NCI-H146 treated with DMSO at 0.1 percent for 48 hours (cell line): ENCODE data around the gene ICAM5.

Source experiments
- DNase-seq: peaks from one replicate; lab custom pipeline; 2025; ENCODE audit not compliant: unreplicated experiment; lab: John Stamatoyannopoulos, UW

Gene ICAM5

DNA sequence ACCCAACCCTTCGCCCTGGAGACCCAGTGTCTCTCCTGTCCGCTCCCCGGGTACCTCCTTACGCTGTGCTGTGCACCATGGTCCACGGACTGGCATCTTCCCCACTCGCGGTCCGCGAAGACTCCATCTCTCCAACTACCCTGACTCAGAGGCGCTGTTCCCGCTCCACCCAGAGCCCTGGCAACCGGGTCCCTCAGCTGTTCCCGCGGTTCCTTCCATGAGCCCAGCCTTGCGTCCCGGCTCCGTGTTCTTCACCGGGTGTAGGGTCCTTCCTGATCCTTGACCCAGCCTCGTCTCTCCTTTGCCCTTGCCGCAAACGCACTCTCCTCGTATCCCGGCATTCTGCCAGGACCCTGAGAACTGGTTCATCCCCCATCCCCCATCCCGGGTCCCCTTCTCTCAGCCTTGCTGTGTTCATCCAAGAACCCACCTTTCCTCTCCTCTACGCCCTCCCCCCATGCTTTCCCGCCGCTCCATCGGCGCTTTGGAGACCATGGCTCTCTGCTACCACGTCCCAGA is 664 bp downstream of the ICAM5 start:
- no peak for DNase-seq

DNA sequence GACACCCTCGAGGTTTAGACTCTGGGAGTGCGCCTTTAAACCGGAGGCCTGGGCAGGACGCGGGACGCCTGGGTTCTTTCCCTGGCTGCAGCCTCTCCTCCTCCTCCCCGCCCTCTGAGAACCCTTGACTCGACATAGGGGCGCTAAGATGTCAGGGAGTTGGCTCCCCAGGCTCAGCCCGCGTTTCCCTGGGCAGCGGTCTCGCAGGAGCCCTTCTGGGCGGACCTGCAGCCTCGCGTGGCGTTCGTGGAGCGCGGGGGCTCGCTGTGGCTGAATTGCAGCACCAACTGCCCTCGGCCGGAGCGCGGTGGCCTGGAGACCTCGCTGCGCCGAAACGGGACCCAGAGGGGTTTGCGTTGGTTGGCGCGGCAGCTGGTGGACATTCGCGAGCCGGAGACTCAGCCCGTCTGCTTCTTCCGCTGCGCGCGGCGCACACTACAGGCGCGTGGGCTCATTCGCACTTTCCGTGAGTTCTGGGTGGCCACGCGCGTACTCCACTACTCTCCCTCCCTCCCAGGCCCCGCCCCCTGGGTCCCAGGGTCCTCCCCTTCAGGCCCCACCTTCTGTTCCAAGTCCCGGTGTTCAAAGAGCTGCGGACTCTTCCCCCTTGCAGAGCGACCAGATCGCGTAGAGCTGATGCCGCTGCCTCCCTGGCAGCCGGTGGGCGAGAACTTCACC is 1.3 kb downstream of the ICAM5 start:
- DNase-seq: peak; percentile 25

GRCh38 chr19:10291554-10292205 is 1.9 kb downstream of the ICAM5 start:
- no peak for DNase-seq

DNA sequence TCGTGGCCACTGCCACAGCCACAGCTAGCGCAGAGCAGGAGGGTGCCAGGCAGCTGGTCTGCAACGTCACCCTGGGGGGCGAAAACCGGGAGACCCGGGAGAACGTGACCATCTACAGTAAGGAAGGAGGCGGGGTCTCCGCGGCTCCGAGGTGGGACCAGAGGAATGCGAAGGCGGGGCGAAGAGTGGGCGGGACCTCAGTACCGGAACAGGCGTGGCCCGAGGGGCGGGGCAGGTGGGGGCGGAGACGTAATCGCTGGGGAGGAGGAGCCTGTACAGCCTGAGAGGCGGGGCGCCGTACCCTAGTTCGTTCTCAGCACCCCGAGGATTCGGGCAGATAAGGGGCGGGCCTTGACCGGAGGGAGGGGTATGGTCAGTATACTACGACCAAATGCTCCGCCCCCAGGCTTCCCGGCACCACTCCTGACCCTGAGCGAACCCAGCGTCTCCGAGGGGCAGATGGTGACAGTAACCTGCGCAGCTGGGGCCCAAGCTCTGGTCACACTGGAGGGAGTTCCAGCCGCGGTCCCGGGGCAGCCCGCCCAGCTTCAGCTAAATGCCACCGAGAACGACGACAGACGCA is 2.5 kb downstream of the ICAM5 start:
- DNase-seq: peak; percentile 73

DNA sequence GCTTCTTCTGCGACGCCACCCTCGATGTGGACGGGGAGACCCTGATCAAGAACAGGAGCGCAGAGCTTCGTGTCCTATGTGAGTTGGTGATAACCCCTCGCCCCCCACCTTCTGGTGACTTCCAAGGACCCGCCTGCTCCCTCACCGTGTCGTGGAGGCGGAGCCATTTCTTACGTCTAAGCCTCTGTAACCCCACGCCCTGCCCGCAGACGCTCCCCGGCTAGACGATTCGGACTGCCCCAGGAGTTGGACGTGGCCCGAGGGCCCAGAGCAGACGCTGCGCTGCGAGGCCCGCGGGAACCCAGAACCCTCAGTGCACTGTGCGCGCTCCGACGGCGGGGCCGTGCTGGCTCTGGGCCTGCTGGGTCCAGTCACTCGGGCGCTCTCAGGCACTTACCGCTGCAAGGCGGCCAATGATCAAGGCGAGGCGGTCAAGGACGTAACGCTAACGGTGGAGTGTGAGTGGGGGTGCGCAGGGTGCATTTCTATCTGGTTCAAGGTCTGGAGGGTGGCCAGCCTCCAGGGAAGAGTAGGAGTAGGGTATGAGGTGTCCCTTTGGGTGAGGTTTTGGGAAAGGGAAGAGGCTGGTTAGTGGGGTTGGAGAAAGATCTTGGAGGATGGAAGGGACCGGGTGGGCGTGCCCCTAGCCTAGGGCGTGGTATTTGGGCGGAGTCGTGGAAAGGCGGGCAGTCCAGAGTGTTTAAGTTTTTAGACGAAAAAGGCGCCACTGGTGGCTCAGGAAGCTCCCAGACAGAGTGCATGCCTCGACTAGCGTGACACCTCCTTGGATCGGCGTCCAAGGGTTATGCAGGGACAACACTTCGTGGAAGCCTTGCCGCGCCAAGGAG is 3.3 kb downstream of the ICAM5 start:
- no peak for DNase-seq

GRCh38 chr19:10293637-10294367 is 4.0 kb downstream of the ICAM5 start:
- no peak for DNase-seq

DNA sequence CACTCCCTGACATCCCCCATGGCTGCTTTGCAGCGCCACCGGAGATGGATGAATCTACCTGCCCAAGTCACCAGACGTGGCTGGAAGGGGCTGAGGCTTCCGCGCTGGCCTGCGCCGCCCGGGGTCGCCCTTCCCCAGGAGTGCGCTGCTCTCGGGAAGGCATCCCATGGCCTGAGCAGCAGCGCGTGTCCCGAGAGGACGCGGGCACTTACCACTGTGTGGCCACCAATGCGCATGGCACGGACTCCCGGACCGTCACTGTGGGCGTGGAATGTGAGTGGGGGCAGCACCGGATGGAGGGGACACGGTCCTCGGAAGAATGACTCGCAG is 4.6 kb downstream of the ICAM5 start:
- DNase-seq: no peak

DNA sequence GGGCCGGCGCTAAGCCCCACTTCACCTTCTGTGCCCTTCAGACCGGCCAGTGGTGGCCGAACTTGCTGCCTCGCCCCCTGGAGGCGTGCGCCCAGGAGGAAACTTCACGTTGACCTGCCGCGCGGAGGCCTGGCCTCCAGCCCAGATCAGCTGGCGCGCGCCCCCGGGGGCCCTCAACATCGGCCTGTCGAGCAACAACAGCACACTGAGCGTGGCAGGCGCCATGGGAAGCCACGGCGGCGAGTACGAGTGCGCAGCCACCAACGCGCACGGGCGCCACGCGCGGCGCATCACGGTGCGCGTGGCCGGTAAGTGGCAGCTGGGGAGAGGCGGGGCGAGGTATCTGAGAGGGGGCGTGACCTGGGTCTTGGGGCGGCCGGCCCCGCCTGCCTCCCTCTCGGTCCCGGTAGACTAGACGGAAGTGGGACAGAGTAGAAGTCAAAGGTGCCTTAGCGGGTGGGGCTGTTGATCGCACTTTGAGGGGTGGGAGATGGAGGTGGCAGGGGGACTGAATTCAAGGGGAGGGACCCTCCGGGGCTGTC is 5.6 kb downstream of the ICAM5 start:
- no peak for DNase-seq

DNA sequence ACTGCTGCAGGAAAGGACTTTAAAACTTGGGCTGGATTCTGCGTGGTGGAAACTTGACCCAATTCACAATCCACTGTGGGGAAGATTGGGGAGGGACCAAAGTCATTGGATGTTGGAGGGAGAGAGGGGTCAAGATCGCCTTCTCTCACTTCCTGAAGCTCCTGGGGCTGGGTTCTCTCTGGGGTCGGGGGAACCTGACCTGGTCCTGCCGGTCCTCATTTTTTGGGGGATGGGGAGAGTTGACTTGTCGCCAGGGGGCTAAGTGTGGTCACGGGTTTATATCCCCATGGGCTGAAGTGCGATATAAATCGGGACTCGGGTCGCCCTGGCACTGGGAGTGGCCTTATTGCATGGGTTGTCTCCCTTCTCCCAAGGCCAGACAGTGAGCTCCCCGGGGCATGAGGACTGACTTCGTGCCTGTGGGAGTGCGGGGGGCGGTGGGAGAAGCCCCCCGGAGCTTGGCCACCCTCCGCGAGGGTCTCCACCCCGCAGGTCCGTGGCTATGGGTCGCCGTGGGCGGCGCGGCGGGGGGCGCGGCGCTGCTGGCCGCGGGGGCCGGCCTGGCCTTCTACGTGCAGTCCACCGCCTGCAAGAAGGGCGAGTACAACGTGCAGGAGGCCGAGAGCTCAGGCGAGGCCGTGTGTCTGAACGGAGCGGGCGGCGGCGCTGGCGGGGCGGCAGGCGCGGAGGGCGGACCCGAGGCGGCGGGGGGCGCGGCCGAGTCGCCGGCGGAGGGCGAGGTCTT is 6.3 kb downstream of the ICAM5 start:
- no peak for DNase-seq

DNA sequence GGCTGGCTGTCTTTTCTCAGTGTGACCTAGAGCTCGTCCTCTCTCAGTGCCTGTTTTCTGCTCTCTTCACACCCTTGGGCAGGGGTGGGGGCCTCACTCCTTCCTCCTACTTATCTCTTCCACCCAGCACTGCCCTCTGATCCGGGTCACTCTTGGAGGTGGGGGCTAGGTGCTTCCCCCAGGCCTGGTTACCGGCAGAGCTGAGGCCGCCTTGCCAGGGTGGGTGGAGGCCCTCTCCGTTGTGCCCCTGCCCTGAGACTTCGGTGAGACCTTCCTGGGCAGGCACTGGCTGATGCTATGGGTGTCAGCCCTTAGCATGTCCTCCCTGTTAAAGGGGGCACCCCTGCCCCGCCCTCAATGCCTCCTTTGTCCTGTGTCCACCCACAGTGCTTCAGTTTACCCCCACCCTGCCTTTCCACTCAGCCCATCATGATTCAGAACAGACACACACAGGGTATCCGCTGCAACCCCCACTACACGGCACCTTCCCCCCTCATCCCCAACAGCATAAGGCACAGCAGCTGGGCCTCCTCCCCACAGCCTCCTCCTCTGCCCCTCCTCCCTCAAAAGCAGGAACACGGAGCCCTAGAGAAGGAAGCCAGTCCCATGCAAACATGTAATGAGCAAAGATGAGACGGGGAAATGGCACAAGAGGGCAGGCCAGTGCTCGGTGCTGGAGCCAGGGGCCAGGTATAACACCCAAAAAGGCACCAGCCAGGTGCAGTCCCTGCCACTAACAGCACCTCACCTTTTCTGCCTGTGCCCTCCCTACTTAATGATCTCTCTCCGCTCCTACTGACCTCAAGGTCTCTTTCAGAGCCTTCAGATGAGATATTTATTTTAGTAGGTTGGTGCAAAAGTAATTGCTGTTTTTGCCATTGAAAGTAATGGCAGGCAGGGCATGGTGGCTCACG is 10.1 kb downstream of the ICAM5 start:
- no peak for DNase-seq

DNA sequence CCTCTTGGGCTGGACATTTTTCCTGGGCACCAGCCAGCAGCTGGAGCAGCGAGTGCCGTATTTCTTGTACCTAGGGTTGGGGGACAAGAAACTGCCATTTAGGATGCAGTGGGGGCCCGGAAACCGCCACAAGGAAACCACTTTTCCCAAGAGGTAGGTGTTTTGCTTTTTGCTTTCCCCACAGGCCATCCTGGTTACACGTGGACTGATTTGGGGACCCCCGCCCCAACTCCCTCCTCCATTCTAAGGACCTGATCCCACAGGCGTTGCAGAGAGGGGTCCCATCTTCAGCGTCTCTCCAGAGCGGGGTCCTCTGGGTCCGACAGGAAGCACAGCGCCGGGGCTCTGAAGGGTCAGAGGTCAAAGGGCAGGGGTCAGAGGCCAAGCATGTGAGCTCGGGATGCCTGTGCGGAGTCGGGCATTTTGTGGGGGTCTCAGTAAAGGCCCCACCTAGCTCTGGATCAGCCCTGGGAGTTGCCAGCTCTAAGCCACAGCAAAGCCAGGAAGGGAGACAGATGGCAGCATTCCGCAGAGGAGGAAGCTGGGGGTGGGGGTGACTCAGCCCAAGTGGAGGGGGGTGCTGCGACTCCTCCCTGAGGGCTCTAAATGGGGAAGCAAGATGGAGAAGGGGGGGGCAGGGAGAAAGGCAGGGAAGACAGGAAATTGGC is 15.5 kb downstream of the ICAM5 start:
- DNase-seq: no peak

DNA sequence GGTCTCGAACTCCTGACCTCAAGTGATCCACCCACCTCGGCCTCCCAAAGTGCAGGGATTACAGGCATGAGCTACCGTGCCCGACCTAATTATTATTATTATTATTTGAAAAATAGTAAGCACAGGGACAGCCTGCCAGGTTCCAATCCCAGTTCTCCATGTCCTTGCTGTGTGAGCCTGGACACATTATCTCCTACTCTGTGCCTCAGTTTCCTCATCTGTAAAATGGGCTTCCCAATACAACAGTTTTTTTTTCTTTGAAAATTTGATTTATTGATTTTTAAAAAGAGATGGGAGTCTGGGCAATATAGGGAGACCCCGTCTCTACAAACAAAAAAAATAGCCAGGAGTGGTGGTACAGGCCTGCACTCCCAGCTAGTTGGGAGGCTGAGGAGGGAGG is 16.6 kb downstream of the ICAM5 start:
- DNase-seq: no peak

GRCh38 chr19:10309423-10309822 is 19.7 kb downstream of the ICAM5 start, which contains the start of gene ZGLP1:
Gene ZGLP1, minus strand, starts transcription at chr19:10309815.
- no peak for DNase-seq

GRCh38 chr19:10315335-10316214 is 25.8 kb downstream of the ICAM5 start, which contains the start of gene FDX2:
Gene FDX2, minus strand, starts transcription at chr19:10316015. Its CDS starts 19 bp downstream, at chr19:10315996.
- peak; percentile 93 for DNase-seq

DNA sequence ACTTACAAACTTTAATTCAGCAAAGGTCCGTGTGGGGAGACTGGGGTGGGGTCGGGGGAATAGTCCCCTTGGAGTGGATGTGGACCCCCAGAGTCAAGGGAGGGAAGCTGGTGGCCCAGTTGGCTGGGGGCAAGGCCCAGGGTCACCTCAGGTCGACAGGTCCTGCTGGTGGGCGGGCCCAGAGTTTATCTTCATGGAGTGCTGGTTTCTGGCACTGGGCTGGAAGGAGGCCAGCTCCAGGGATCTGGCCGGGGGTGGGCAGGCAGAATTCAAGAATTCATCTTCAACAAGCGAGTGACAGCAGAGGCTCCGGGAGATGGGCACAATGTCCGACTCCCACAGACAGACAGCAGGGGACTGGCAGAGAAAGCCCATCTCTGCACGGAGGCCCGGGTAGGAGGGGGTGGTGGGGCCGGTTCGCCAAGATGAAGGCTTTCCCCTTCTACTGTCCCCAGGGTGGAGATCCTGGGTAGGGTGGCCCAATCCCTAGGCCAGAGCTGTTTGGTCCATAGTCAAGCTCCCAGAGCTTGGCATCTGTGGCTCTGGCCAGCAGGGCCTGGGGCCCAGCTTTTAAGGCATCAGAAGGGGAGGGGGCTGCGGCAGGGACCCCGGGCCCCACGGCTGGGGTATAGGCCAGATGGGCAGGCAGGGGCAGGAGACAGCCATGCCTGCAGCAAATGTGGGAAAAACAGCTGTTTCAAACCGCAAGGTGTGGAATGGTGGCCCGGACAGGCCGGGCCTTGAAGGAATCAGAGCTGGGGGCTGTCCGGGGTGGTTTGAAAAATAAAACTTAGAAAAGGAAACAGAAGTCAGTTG is 26.7 kb downstream of the ICAM5 start:
- DNase-seq: no peak
